A549 (cell line): ENCODE data around the gene ITFG2. TPM values are rescaled to one million over a fixed set of nuclear protein-coding genes. Genes with fewer than 3 reads are reported as not detected.

Source experiments
- ATAC-seq, 2 experiments: fragments of 200-7000 bp in 1 of 2; fragments of >200 bp in 1 of 2; cut with Nextera tagmentation in 1 of 2; cut with Tn5 transposase in 1 of 2; 3 replicates each; pipeline versions ENCODE4 v1.8.0 to v1.9.1; 2018 to 2020; ENCODE audit warnings: mild to moderate bottlenecking in 1 of 2, moderate library complexity in 1 of 2
- CTCF ChIA-PET: fragments of 300-600 bp; sonication (Branson Sonifier 250); formaldehyde crosslinking; extraction: SDS; loops from one replicate; lab custom pipeline; 2021; ENCODE audit warnings: antibody characterized with exemption, inconsistent platforms; lab: Yijun Ruan, JAX
- POLR2A ChIA-PET: fragments of 350-600 bp; formaldehyde crosslinking; extraction: SDS; loops from one replicate; lab custom pipeline; 2021; ENCODE audit warnings: antibody characterized with exemption, inconsistent platforms; lab: Yijun Ruan, JAX
- DNase-seq, 2 experiments: peaks; one replicate each; pipeline versions ENCODE4 v3.0.0 to v3.0.0-alpha.2; 2011 to 2016; ENCODE audit warnings: low read depth in 1 of 2, low spot score in 1 of 2
- FAIRE-seq: peaks from 2 replicates; lab custom pipeline; 2011; peaks lifted over from hg19 to GRCh38; lab: Jason Lieb, UNC
- H3K27ac ChIP-seq, 2 experiments: fragments of >200 bp; sonication (Bioruptor Twin); formaldehyde crosslinking; 3 replicates each; pipeline ENCODE4 v1.5.1; 2016 to 2017
- H3K4me1 ChIP-seq: fragments of >200 bp; sonication (Bioruptor Twin); formaldehyde crosslinking; 3 replicates; pipeline ENCODE4 v1.6.1; 2016
- H3K4me2 ChIP-seq: fragments of >200 bp; sonication (Bioruptor Twin); formaldehyde crosslinking; 3 replicates; pipeline ENCODE4 v1.6.1; 2016
- H3K4me3 ChIP-seq: fragments of >200 bp; sonication (Bioruptor Twin); formaldehyde crosslinking; 3 replicates; pipeline ENCODE4 v1.5.1; 2016
- H3K9me3 ChIP-seq: fragments of >200 bp; sonication (Bioruptor Twin); formaldehyde crosslinking; 3 replicates; pipeline ENCODE4 v1.6.1; 2016
- BHLHE40 ChIP-seq: IDR thresholded peaks from 2 replicates; pipeline ENCODE4 v1.6.1; 2012; ENCODE audit warnings: low read depth, low read length, inconsistent platforms
- CBX2 ChIP-seq: fragments of 200-600 bp; sonication (generic); IDR thresholded peaks from 2 replicates; pipeline ENCODE4 v1.6.1; 2016; ENCODE audit warnings: low read depth, mild to moderate bottlenecking, borderline replicate concordance
- CBX8 ChIP-seq: fragments of 200-600 bp; sonication (generic); IDR thresholded peaks from 2 replicates; pipeline ENCODE4 v1.6.1; 2016
- CHD4 ChIP-seq: fragments of 200-600 bp; sonication (generic); IDR thresholded peaks from 2 replicates; pipeline ENCODE4 v1.6.1; 2016; ENCODE audit warnings: antibody characterized with exemption, mild to moderate bottlenecking, borderline replicate concordance
- EHF ChIP-seq: fragments of 250-450 bp; sonication (Bioruptor Pico); IDR thresholded peaks from 2 replicates; pipeline ENCODE4 v1.5.0; 2020; ENCODE audit warnings: mild to moderate bottlenecking
- EHMT2 ChIP-seq: fragments of 200-600 bp; sonication (generic); IDR thresholded peaks from 2 replicates; pipeline ENCODE4 v1.6.1; 2016; ENCODE audit warnings: antibody characterized with exemption, low read depth, mild to moderate bottlenecking, moderate library complexity
- FOXS1 ChIP-seq: fragments of 250-450 bp; sonication (Bioruptor Pico); IDR thresholded peaks from 2 replicates; pipeline ENCODE4 v1.5.0; 2020; ENCODE audit warnings: mild to moderate bottlenecking, moderate library complexity
- HDAC2 ChIP-seq: fragments of 200-600 bp; sonication (generic); IDR thresholded peaks from 2 replicates; pipeline ENCODE4 v1.6.1; 2016
- HEYL ChIP-seq: fragments of 250-450 bp; sonication (Bioruptor Pico); IDR thresholded peaks from 2 replicates; pipeline ENCODE4 v1.8.0; 2021; ENCODE audit warnings: mild to moderate bottlenecking, moderate library complexity
- HOXA7 ChIP-seq: fragments of 250-450 bp; sonication (Bioruptor Pico); IDR thresholded peaks from 2 replicates; pipeline ENCODE4 v1.5.0; 2020; ENCODE audit warnings: mild to moderate bottlenecking, moderate library complexity
- HOXB13 ChIP-seq: fragments of 250-450 bp; sonication (Bioruptor Pico); IDR thresholded peaks from 2 replicates; pipeline ENCODE4 v1.5.0; 2020; ENCODE audit warnings: low read depth, mild to moderate bottlenecking, moderate library complexity
- JUN ChIP-seq, 2 experiments: fragments of >200 bp; sonication (Bioruptor Twin); formaldehyde crosslinking; IDR thresholded peaks; 2 replicates in 1 of 2; 3 replicates in 1 of 2; pipeline ENCODE4 v1.6.1; 2016 to 2017
- MAFK ChIP-seq: fragments of 450-650 bp; IDR thresholded peaks from 2 replicates; pipeline ENCODE4 v1.6.1; 2014; ENCODE audit not compliant: partially characterized antibody
- NPAS2 ChIP-seq: fragments of 250-450 bp; sonication (Bioruptor Pico); IDR thresholded peaks from 2 replicates; pipeline ENCODE4 v1.8.0; 2022; ENCODE audit warnings: mild to moderate bottlenecking, moderate library complexity, borderline replicate concordance
- PHF8 ChIP-seq: fragments of 200-600 bp; sonication (generic); IDR thresholded peaks from 2 replicates; pipeline ENCODE4 v1.6.1; 2016; ENCODE audit warnings: low read depth, mild to moderate bottlenecking, antibody characterized with exemption, moderate library complexity, borderline replicate concordance
- POLR2AphosphoS2 ChIP-seq: conservative IDR thresholded peaks from 2 replicates; pipeline ENCODE4 v1.6.1; 2012; ENCODE audit warnings: low read length, improper control_type of control experiment, inconsistent platforms
- RCOR1 ChIP-seq: fragments of 150-350 bp; IDR thresholded peaks from 2 replicates; pipeline ENCODE4 v1.6.1; 2014; ENCODE audit warnings: antibody characterized with exemption, low read length, low read depth
- RFX5 ChIP-seq: fragments of 450-650 bp; IDR thresholded peaks from 2 replicates; pipeline ENCODE4 v1.7.1; 2014; ENCODE audit warnings: antibody characterized with exemption, mild to moderate bottlenecking, moderate library complexity
- SREBF2 ChIP-seq: fragments of 450-650 bp; IDR thresholded peaks from 2 replicates; pipeline ENCODE4 v1.6.1; 2014; ENCODE audit warnings: mild to moderate bottlenecking, moderate library complexity
- TP53 ChIP-seq: fragments of 250-450 bp; sonication (Bioruptor Pico); IDR thresholded peaks from 2 replicates; pipeline ENCODE4 v1.5.0; 2021; ENCODE audit warnings: mild to moderate bottlenecking, moderate library complexity
- ZSCAN20 ChIP-seq: fragments of 250-450 bp; sonication (Bioruptor Pico); IDR thresholded peaks from 2 replicates; pipeline ENCODE4 v1.8.0; 2022; ENCODE audit warnings: mild to moderate bottlenecking, moderate library complexity
- WGBS: methylation state at CpG from one replicate; pipeline ENCODE4 v1.1.6; 2017; ENCODE audit errors: missing lambda C conversion rate; 5-methylcytosine and 5-hydroxymethylcytosine counted together
- polyA plus RNA-seq, 4 experiments: library from polyadenylated mRNA; depleted of rRNA in 3 of 4; stranded (reverse); fragments of >200 nt; fragmentation: RNase III in 1 of 4; extraction: RNeasy Plus Mini Kit Qiagen cat#74134 plus additional on column Dnase treatment in 1 of 4; gene quantifications; 2 replicates in 3 of 4; 3 replicates in 1 of 4; pipeline ENCODE4 v1.2.3, GENCODE V29; 2011 to 2017
- TF ChIP-seq, protein P1 (sequence below): fragments of >200 bp; sonication (Bioruptor Twin); formaldehyde crosslinking; IDR thresholded peaks from 3 replicates; pipeline ENCODE4 v1.5.1; 2016
- TF ChIP-seq, protein P2 (sequence below): fragments of >200 bp; sonication (Bioruptor Twin); formaldehyde crosslinking; IDR thresholded peaks from 3 replicates; pipeline ENCODE4 v1.6.1; 2016
- TF ChIP-seq, protein P3 (sequence below): IDR thresholded peaks from 2 replicates; pipeline ENCODE4 v1.6.1; 2012
- TF ChIP-seq, protein P4 (sequence below): fragments of 200-600 bp; sonication (generic); IDR thresholded peaks from 2 replicates; pipeline ENCODE4 v1.6.1; 2016; ENCODE audit warnings: antibody characterized with exemption, mild to moderate bottlenecking, moderate library complexity
- TF ChIP-seq, protein P5 (sequence below): fragments of 250-450 bp; sonication (Bioruptor Pico); IDR thresholded peaks from 2 replicates; pipeline ENCODE4 v1.5.0; 2020; ENCODE audit warnings: low read depth, mild to moderate bottlenecking, moderate library complexity

ITFG2 gene
- polyA plus RNA-seq, 2 of the 4 experiments (the other 2 are of a cell fraction), result 17.5 to 23.7 TPM

DNA sequence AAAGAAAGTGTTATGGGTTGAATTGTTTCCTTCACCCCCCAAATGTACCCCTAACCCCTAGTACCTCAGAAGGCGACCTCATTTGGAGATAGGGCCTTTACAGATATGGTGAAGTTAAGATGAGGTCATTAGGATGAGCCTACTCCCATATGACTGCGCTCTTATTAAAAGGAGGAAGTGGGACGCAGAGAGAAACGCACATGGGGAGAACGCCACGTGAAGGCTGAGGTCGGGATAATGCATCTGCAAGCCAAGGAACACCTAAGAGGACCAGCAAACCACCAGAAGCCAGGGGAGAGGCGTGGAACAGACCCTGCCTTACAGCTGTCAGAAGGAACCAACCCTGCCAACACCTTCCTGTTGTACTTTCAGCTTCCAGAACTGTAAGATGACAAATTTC, 24.1 kb downstream of the ITFG2 start:
- FAIRE-seq (no peak), ATAC-seq (no peak), DNase-seq (no peak)
- no peaks in the 10 kb centered on the region for H3K4me1 ChIP-seq
- ChIA-PET POLR2A (no interaction called here), CTCF (interaction anchor here (1.1 to 3.2 kb wide), 4 partner anchors 9 to 108 kb away, joined by 3 to 18 read pairs (median 3); no protein-coding TSS in a partner anchor)
- H3K4me2 ChIP-seq, result no peak overlapping the region
- TF ChIP-seq HOXA7 (CRISPR knock-in tag) (no peak), SREBF2 (no peak), EHF (CRISPR knock-in tag) (no peak), HDAC2 (no peak), EHMT2 (no peak), NPAS2 (no peak), RFX5 (no peak), PHF8 (no peak), RCOR1 (no peak), ZSCAN20 (CRISPR knock-in tag) (no peak), POLR2AphosphoS2 (no peak), JUN (IDR thresholded peaks at IDR 0.05) (no peak)
- TF ChIP-seq, protein P1, sequence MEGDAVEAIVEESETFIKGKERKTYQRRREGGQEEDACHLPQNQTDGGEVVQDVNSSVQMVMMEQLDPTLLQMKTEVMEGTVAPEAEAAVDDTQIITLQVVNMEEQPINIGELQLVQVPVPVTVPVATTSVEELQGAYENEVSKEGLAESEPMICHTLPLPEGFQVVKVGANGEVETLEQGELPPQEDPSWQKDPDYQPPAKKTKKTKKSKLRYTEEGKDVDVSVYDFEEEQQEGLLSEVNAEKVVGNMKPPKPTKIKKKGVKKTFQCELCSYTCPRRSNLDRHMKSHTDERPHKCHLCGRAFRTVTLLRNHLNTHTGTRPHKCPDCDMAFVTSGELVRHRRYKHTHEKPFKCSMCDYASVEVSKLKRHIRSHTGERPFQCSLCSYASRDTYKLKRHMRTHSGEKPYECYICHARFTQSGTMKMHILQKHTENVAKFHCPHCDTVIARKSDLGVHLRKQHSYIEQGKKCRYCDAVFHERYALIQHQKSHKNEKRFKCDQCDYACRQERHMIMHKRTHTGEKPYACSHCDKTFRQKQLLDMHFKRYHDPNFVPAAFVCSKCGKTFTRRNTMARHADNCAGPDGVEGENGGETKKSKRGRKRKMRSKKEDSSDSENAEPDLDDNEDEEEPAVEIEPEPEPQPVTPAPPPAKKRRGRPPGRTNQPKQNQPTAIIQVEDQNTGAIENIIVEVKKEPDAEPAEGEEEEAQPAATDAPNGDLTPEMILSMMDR, result no peak
- TF ChIP-seq, protein P2, sequence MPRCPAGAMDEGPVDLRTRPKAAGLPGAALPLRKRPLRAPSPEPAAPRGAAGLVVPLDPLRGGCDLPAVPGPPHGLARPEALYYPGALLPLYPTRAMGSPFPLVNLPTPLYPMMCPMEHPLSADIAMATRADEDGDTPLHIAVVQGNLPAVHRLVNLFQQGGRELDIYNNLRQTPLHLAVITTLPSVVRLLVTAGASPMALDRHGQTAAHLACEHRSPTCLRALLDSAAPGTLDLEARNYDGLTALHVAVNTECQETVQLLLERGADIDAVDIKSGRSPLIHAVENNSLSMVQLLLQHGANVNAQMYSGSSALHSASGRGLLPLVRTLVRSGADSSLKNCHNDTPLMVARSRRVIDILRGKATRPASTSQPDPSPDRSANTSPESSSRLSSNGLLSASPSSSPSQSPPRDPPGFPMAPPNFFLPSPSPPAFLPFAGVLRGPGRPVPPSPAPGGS, result no peak
- TF ChIP-seq, protein P3, sequence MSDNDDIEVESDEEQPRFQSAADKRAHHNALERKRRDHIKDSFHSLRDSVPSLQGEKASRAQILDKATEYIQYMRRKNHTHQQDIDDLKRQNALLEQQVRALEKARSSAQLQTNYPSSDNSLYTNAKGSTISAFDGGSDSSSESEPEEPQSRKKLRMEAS, result no peak
- H3K27ac ChIP-seq, result no peak overlapping the region
- WGBS, result 88% methylated on average over 8 of the region's 8 CpGs
- no peaks in the 10 kb centered on the region for H3K9me3 ChIP-seq
- H3K4me3 ChIP-seq, result no peak overlapping the region

DNA sequence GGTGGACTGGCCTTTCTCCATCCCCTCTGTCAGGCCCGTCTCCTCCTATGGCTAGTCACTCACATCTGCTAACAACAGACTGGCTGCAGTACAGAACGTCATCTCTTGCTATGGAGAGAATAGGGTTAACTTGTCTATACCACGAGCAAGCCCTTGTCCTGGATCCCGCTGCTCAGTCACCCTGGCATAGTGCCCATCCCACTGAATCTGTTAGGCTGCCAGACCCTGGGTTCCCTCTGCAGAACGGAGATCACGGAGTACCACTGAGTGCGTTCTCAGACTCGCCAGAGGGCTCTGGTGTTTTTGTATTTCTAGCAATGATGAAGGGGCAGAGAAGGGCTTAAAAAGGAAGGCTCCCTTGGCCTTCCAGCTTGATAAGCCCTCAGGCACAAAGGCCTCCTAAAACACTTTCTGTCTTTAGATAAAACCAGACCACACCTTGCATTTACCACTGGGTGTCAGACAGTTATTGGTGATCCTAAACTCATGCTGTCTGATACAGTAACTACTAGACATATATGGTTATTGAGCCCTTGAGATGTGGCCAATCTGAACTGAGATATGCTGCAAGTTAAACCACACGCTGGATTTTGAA, 28.7 kb downstream of the ITFG2 start:
- Histone ChIP-seq H3K4me3 (no peak overlapping the region), H3K4me2 (no peak overlapping the region), H3K9me3 (no peaks in the 10 kb centered on the region), H3K27ac (no peak overlapping the region), H3K4me1 (0 out of 3 replicates have a peak, but pooled peaks cover 4% of the 10 kb centered on the region)
- TF ChIP-seq CBX8 (no peak), MAFK (no peak), HOXB13 (CRISPR knock-in tag) (no peak), FOXS1 (no peak), EHMT2 (no peak), BHLHE40 (no peak), CBX2 (no peak), JUN (IDR thresholded peaks at IDR 0.05) (no peak), POLR2AphosphoS2 (no peak), PHF8 (no peak), HEYL (CRISPR knock-in tag) (no peak), CHD4 (no peak), TP53 (CRISPR knock-in tag) (no peak)
- TF ChIP-seq, protein P4, sequence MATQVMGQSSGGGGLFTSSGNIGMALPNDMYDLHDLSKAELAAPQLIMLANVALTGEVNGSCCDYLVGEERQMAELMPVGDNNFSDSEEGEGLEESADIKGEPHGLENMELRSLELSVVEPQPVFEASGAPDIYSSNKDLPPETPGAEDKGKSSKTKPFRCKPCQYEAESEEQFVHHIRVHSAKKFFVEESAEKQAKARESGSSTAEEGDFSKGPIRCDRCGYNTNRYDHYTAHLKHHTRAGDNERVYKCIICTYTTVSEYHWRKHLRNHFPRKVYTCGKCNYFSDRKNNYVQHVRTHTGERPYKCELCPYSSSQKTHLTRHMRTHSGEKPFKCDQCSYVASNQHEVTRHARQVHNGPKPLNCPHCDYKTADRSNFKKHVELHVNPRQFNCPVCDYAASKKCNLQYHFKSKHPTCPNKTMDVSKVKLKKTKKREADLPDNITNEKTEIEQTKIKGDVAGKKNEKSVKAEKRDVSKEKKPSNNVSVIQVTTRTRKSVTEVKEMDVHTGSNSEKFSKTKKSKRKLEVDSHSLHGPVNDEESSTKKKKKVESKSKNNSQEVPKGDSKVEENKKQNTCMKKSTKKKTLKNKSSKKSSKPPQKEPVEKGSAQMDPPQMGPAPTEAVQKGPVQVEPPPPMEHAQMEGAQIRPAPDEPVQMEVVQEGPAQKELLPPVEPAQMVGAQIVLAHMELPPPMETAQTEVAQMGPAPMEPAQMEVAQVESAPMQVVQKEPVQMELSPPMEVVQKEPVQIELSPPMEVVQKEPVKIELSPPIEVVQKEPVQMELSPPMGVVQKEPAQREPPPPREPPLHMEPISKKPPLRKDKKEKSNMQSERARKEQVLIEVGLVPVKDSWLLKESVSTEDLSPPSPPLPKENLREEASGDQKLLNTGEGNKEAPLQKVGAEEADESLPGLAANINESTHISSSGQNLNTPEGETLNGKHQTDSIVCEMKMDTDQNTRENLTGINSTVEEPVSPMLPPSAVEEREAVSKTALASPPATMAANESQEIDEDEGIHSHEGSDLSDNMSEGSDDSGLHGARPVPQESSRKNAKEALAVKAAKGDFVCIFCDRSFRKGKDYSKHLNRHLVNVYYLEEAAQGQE, result no peak
- TF ChIP-seq, protein P5, sequence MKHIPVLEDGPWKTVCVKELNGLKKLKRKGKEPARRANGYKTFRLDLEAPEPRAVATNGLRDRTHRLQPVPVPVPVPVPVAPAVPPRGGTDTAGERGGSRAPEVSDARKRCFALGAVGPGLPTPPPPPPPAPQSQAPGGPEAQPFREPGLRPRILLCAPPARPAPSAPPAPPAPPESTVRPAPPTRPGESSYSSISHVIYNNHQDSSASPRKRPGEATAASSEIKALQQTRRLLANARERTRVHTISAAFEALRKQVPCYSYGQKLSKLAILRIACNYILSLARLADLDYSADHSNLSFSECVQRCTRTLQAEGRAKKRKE (CRISPR knock-in tag), result no peak
- ATAC-seq, result no peak; a peak in 1 of 6 replicates
- FAIRE-seq, result no peak
- POLR2A ChIA-PET, result no interaction called here
- DNase-seq, result no peak
- CTCF ChIA-PET, result interaction anchor here (1.6 kb wide), 1 partner anchor 13 kb away, joined by 9 read pairs; no protein-coding TSS in a partner anchor
- WGBS, result 75% methylated on average over 9 of the region's 9 CpGs
